ENCODE data around the gene CHTF18. TPM values are rescaled to one million over a fixed set of nuclear protein-coding genes. Genes with fewer than 3 reads are reported as not detected.
"Not testable (repeated sequence)": the region's sequence is repeated elsewhere in the genome, so short reads cannot be mapped to it uniquely, and the experiment has no call there.

CHTF18 gene
- total RNA-seq, 1 experiment from 2014 or later: 154 TPM

DNA sequence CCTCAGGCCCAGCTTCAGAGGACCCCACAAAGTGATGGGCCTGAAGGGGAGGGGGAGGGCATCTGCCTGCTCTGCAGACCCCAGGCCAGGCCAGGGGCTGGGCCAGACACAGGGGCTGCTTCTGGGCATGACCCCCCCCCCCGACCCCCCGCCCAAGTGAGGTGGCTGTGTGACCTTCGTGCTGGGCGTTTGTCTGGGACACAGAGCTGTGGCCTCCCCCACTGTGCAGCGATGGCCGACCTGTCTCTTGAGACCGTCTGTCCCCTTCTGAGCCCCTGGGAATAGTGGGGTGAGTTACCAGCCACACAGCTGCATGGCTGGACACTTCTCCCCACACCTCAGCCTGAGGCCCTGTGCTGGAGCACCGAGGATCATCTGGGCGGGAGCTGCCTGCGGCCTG lies 47.0 kb downstream of the CHTF18 start:
- no peaks in the 10 kb centered on the region for H3K4me1 Mint-ChIP-seq (ENCODE audit: low read depth, unreplicated experiment)
- H3K36me3 Mint-ChIP-seq (ENCODE audit: insufficient read depth, unreplicated experiment): peaks cover 5% of the 10 kb centered on the region
- peaks cover 64% of the 10 kb centered on the region for H3K27me3 Mint-ChIP-seq (ENCODE audit: unreplicated experiment)
- H3K9me3 Mint-ChIP-seq (ENCODE audit: low read depth, unreplicated experiment): no peaks in the 10 kb centered on the region
- DNase-seq: no peak
- TF ChIP-seq, protein P1, sequence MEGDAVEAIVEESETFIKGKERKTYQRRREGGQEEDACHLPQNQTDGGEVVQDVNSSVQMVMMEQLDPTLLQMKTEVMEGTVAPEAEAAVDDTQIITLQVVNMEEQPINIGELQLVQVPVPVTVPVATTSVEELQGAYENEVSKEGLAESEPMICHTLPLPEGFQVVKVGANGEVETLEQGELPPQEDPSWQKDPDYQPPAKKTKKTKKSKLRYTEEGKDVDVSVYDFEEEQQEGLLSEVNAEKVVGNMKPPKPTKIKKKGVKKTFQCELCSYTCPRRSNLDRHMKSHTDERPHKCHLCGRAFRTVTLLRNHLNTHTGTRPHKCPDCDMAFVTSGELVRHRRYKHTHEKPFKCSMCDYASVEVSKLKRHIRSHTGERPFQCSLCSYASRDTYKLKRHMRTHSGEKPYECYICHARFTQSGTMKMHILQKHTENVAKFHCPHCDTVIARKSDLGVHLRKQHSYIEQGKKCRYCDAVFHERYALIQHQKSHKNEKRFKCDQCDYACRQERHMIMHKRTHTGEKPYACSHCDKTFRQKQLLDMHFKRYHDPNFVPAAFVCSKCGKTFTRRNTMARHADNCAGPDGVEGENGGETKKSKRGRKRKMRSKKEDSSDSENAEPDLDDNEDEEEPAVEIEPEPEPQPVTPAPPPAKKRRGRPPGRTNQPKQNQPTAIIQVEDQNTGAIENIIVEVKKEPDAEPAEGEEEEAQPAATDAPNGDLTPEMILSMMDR (IDR thresholded peaks at IDR 0.05; ENCODE audit: unreplicated experiment): no peak
- BruUV-seq (replicated peaks): no TSS peak
- H3K4me3 Mint-ChIP-seq (ENCODE audit: low read depth, unreplicated experiment): no peak overlapping the region
- H3K27ac Mint-ChIP-seq (ENCODE audit: unreplicated experiment): no peak overlapping the region
- intact Hi-C loops (cut with micrococcal nuclease; ENCODE audit: unreplicated experiment): no loop called here
- CTCF ChIA-PET: no interaction called here

DNA sequence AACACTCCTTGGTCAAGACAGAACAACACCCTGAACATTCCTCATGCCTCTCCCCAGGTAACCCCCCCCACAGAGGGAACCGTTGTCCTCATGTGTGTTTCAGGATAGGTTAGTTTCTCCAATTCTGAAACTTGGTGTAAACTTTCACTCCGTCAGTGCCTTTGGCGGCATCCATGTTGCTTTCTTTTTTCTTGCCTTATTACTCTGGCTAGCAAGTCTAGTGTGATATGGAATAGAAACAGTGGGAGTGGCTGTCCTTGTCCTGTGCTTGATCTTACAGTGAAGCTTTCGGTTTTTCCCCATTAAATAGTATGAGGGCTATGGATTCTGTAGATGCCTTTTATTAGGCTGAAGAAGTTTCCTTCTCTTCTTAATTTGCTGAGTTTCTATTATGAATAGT lies 47.8 kb downstream of the CHTF18 start:
- H3K27me3 Mint-ChIP-seq (ENCODE audit: unreplicated experiment): peaks cover 66% of the 10 kb centered on the region
- H3K27ac Mint-ChIP-seq (ENCODE audit: unreplicated experiment): no peak overlapping the region
- H3K36me3 Mint-ChIP-seq (ENCODE audit: insufficient read depth, unreplicated experiment): peaks cover 5% of the 10 kb centered on the region
- no peaks in the 10 kb centered on the region for H3K9me3 Mint-ChIP-seq (ENCODE audit: low read depth, unreplicated experiment)
- BruUV-seq (replicated peaks): no TSS peak
- H3K4me3 Mint-ChIP-seq (ENCODE audit: low read depth, unreplicated experiment): no peak overlapping the region
- H3K4me1 Mint-ChIP-seq (ENCODE audit: low read depth, unreplicated experiment): no peaks in the 10 kb centered on the region
- DNase-seq: no peak
- CTCF ChIA-PET: no interaction called here
- TF ChIP-seq, protein P1 (IDR thresholded peaks at IDR 0.05; ENCODE audit: unreplicated experiment): no peak
- intact Hi-C loops (cut with micrococcal nuclease; ENCODE audit: unreplicated experiment): no loop called here

DNA sequence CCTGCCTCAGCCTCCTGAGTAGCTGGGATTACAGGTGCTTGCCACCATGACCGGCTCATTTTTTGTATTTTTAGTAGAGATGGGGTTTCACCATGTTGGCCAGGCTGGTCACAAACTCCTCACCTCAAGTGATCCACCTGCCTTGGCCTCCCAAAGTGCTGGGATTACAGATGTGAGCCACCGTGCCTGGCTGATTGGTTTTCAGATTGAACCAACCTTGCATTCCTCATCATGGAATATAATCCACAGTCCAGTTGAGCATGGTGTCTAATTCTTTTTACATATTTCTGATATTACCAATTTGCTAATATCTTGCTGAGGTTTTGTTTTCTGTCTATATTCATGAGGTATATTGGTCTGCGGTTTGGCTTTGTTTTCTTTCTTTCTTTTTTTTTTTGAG lies 48.4 kb downstream of the CHTF18 start:
- CTCF ChIA-PET; H3K4me1 Mint-ChIP-seq (ENCODE audit: low read depth, unreplicated experiment); intact Hi-C loops (cut with micrococcal nuclease; ENCODE audit: unreplicated experiment); H3K36me3 Mint-ChIP-seq (ENCODE audit: insufficient read depth, unreplicated experiment); BruUV-seq (replicated peaks); DNase-seq; H3K27ac Mint-ChIP-seq (ENCODE audit: unreplicated experiment); H3K9me3 Mint-ChIP-seq (ENCODE audit: low read depth, unreplicated experiment); H3K4me3 Mint-ChIP-seq (ENCODE audit: low read depth, unreplicated experiment): not testable (repeated sequence)
- H3K27me3 Mint-ChIP-seq (ENCODE audit: unreplicated experiment): peaks cover 72% of the 10 kb centered on the region

DNA sequence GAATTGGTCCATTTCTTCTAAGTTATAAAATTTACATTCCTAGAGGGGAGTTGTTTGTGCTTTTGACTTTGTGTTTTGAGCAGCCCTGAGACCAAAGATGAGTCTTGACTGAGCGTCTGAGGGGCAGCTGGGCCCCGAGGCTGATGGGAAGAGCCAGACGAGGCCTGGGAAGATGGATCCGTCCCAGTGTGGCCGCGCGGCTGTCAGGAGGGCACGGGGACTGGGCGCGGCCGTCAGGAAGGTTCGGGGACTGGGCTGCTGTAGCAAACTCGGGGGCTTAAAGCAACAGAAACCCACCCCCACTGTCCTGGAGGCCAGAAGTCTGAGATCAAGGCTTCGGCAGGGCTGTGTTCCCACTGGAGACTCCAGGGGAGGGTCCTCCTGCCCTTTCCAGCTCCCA lies 50.3 kb downstream of the CHTF18 start:
- peaks cover 73% of the 10 kb centered on the region for H3K27me3 Mint-ChIP-seq (ENCODE audit: unreplicated experiment)
- no peak for DNase-seq
- no peaks in the 10 kb centered on the region for H3K9me3 Mint-ChIP-seq (ENCODE audit: low read depth, unreplicated experiment)
- no peak overlapping the region for H3K4me3 Mint-ChIP-seq (ENCODE audit: low read depth, unreplicated experiment)
- H3K36me3 Mint-ChIP-seq (ENCODE audit: insufficient read depth, unreplicated experiment): peaks cover 5% of the 10 kb centered on the region
- TF ChIP-seq, protein P1 (IDR thresholded peaks at IDR 0.05; ENCODE audit: unreplicated experiment): no peak
- CTCF ChIA-PET: no interaction called here
- no TSS peak for BruUV-seq (replicated peaks)
- intact Hi-C loops (cut with micrococcal nuclease; ENCODE audit: unreplicated experiment): no loop called here
- H3K4me1 Mint-ChIP-seq (ENCODE audit: low read depth, unreplicated experiment): no peaks in the 10 kb centered on the region
- no peak overlapping the region for H3K27ac Mint-ChIP-seq (ENCODE audit: unreplicated experiment)

DNA sequence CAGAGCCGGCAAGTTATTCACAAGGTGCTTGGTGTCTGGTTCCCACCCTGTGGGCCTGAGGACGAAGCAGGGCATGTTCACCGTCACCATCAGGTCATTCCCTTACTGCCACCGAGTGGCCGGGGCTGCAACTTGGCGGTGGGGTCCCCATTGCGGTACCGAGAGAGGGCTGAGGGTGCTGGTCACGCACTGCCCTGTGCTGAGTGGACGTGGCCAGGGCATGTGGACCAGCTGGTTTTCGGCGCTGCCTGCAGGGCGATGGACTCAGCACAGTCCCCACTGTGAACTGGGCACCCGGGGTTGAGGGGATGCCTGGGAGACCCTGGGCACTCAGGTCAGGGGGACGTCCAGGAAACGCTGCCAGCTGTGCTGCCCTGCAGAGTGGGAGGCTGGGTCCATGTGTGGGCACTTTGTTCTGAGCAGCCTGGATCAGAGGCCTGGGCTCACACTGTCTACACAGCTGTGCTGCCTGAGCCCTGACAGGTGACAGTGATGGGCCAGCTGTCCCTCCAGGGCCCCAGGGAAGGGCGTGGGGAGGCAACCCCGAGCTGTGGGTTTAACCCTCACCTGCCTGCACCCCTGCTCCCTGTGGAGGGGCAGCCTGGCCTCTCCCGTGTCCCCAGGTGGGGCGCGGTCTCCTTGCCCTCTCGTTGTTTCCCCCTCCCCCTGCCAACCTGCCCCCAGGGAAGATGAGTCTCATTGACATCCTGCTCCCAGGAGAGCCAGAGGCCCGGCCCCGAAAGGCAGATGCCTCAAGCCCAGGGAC lies 51.4 kb downstream of the CHTF18 start:
- Mint-ChIP-seq H3K4me1 (ENCODE audit: low read depth, unreplicated experiment) (no peaks in the 10 kb centered on the region), H3K4me3 (ENCODE audit: low read depth, unreplicated experiment) (no peak overlapping the region), H3K9me3 (ENCODE audit: low read depth, unreplicated experiment) (no peaks in the 10 kb centered on the region), H3K36me3 (ENCODE audit: insufficient read depth, unreplicated experiment) (peaks cover 5% of the 10 kb centered on the region), H3K27me3 (ENCODE audit: unreplicated experiment) (peaks cover 73% of the 10 kb centered on the region), H3K27ac (ENCODE audit: unreplicated experiment) (no peak overlapping the region)
- DNase-seq: no peak
- TF ChIP-seq, protein P1 (IDR thresholded peaks at IDR 0.05; ENCODE audit: unreplicated experiment): no peak
- intact Hi-C loops (cut with micrococcal nuclease; ENCODE audit: unreplicated experiment): no loop called here
- CTCF ChIA-PET: interaction anchor here (0.6 kb wide), 3 partner anchors 334 to 1213 kb away, joined by 3 to 5 read pairs (median 3); no protein-coding TSS in a partner anchor
- no TSS peak for BruUV-seq (replicated peaks)
